Endothelial cell of umbilical vein (primary cell): ENCODE measurements around the gene CAMK2D. TPM values are rescaled to one million over a fixed set of nuclear protein-coding genes. Genes with fewer than 3 reads are reported as not detected.

Experiments used
- BruUV-seq: library from RNA; stranded (reverse); fragments of 400-500 nt; replicated peaks from 2 replicates; lab custom pipeline; 2021; lab: Mats Ljungman, UMichigan
- CTCF ChIA-PET: fragments of 300-600, 350-600 bp; sonication (Branson Sonifier 250); formaldehyde crosslinking; loops from one replicate; lab custom pipeline; 2021; ENCODE audit warnings: antibody characterized with exemption, inconsistent platforms; lab: Charles Lee
- POLR2A ChIA-PET: fragments of 300-600, 350-600 bp; sonication (Branson Sonifier 250); formaldehyde crosslinking; loops from one replicate; lab custom pipeline; 2021; ENCODE audit warnings: antibody characterized with exemption, inconsistent platforms; lab: Charles Lee
- DNase-seq: peaks from one replicate; pipeline ENCODE4 v3.0.0-alpha.2; 2011; ENCODE audit warnings: low read depth, low spot score
- FAIRE-seq: peaks from 2 replicates; lab custom pipeline; 2011; peaks lifted over from hg19 to GRCh38; lab: Jason Lieb, UNC
- H2AFZ ChIP-seq: 2 replicates; pipeline ENCODE4 v1.6.0; 2012; ENCODE audit warnings: low read depth, low read length, control low read depth, inconsistent platforms
- H3K27ac ChIP-seq: 2 replicates; pipeline ENCODE4 v1.5.1; 2011; ENCODE audit warnings: low read depth, mild to moderate bottlenecking, control low read depth, low read length, moderate library complexity; ENCODE audit not compliant: insufficient read depth
- H3K27me3 ChIP-seq, 2 experiments: 2 replicates each; pipeline versions ENCODE4 v1.6.0 to v1.6.1; 2011; ENCODE audit warnings: low read length in 2 of 2, mixed read lengths in 1 of 2; ENCODE audit not compliant: control insufficient read depth in 2 of 2, insufficient read depth in 2 of 2
- H3K36me3 ChIP-seq, 2 experiments: 2 replicates in 1 of 2; 3 replicates in 1 of 2; pipeline ENCODE4 v1.5.1; 2011; ENCODE audit warnings: low read length in 2 of 2, mild to moderate bottlenecking in 1 of 2, moderate library complexity in 1 of 2; ENCODE audit not compliant: control insufficient read depth in 2 of 2, insufficient read depth in 2 of 2; ENCODE audit errors: extremely low read depth in 1 of 2
- H3K4me1 ChIP-seq: 3 replicates; pipeline ENCODE4 v1.5.1; 2011; ENCODE audit warnings: mild to moderate bottlenecking, low read length; ENCODE audit not compliant: control insufficient read depth, insufficient read depth; ENCODE audit errors: extremely low read depth
- H3K4me2 ChIP-seq: 2 replicates; pipeline ENCODE4 v1.6.1; 2011; ENCODE audit warnings: low read length, control low read depth, mixed read lengths; ENCODE audit not compliant: insufficient read depth
- H3K4me3 ChIP-seq, 3 experiments: fragments of 200-600 bp in 1 of 3; sonication (generic), shearing (Covaris generic) in 1 of 3; replicated peaks in 1 of 3; 2 replicates each; pipeline ENCODE4 v1.5.1; 2011 to 2016; ENCODE audit warnings: control low read depth in 3 of 3, low read length in 3 of 3, mild to moderate bottlenecking in 2 of 3, inconsistent platforms in 1 of 3, low read depth in 1 of 3, moderate library complexity in 1 of 3; ENCODE audit not compliant: insufficient read depth in 1 of 3
- H3K79me2 ChIP-seq: 2 replicates; pipeline ENCODE4 v1.6.0; 2012; ENCODE audit warnings: low read length, inconsistent platforms; ENCODE audit not compliant: control insufficient read depth, insufficient read depth
- H3K9ac ChIP-seq: replicated peaks from 2 replicates; pipeline ENCODE3; 2011; ENCODE audit warnings: low read length, control low read depth; ENCODE audit not compliant: insufficient read depth; ENCODE audit errors: extremely low read depth
- H3K9me1 ChIP-seq: replicated peaks from 3 replicates; pipeline ENCODE4 v1.6.0; 2011; ENCODE audit warnings: mild to moderate bottlenecking, low read length; ENCODE audit not compliant: control insufficient read depth, insufficient read depth; ENCODE audit errors: extremely low read depth
- H3K9me3 ChIP-seq: replicated peaks from 2 replicates; pipeline ENCODE4 v1.5.1; 2012; ENCODE audit warnings: low read length, inconsistent platforms; ENCODE audit not compliant: control insufficient read depth, insufficient read depth
- H4K20me1 ChIP-seq: replicated peaks from 2 replicates; pipeline ENCODE3; 2011; ENCODE audit warnings: mild to moderate bottlenecking, low read length; ENCODE audit not compliant: control insufficient read depth, insufficient read depth; ENCODE audit errors: extremely low read depth
- CTCF ChIP-seq, 2 donors: IDR thresholded peaks; 1 replicate in 1 of 2; 2 replicates in 1 of 2; pipeline ENCODE4 v1.5.1; 2011; ENCODE audit warnings: low read length in 2 of 2, mild to moderate bottlenecking in 2 of 2, moderate library complexity in 2 of 2, control low read depth in 1 of 2, inconsistent platforms in 1 of 2, low read depth in 1 of 2; ENCODE audit not compliant: insufficient read depth in 1 of 2; ENCODE audit errors: extremely low read depth in 1 of 2
- EZH2 ChIP-seq: IDR thresholded peaks from 2 replicates; pipeline ENCODE4 v1.6.1; 2012; ENCODE audit warnings: borderline replicate concordance, low read depth, mild to moderate bottlenecking, moderate library complexity, low read length, inconsistent platforms; ENCODE audit not compliant: severe bottlenecking
- FOS ChIP-seq: IDR thresholded peaks from 2 replicates; pipeline ENCODE4 v1.6.1; 2011; ENCODE audit warnings: mild to moderate bottlenecking, low read length, moderate library complexity, borderline replicate concordance; ENCODE audit not compliant: insufficient read depth
- GATA2 ChIP-seq: IDR thresholded peaks from 2 replicates; pipeline ENCODE4 v1.7.0; 2011; ENCODE audit warnings: low read depth, mild to moderate bottlenecking, moderate library complexity, mixed read lengths, low read length; ENCODE audit not compliant: insufficient read length, insufficient read depth
- JUN ChIP-seq: IDR thresholded peaks from 2 replicates; pipeline ENCODE4 v1.6.1; 2011; ENCODE audit warnings: borderline replicate concordance, low read depth; ENCODE audit not compliant: insufficient read length, insufficient read depth
- MAX ChIP-seq: IDR thresholded peaks from 2 replicates; pipeline ENCODE4 v1.6.1; 2011; ENCODE audit not compliant: insufficient read depth, insufficient read length
- MYC ChIP-seq: IDR thresholded peaks from one replicate; pipeline ENCODE4 v1.6.1; 2011; ENCODE audit warnings: mild to moderate bottlenecking, low read depth, low read length
- POLR2A ChIP-seq: IDR thresholded peaks from 2 replicates; pipeline ENCODE4 v1.6.1; 2012; ENCODE audit warnings: low read depth, mild to moderate bottlenecking, control low read depth, low read length
- POLR2AphosphoS5 ChIP-seq: IDR thresholded peaks from 2 replicates; pipeline ENCODE4 v1.6.1; 2012; ENCODE audit warnings: low read depth, mild to moderate bottlenecking, control low read depth, low read length, moderate library complexity; ENCODE audit not compliant: insufficient read depth
- dilution Hi-C: fragments of 300-500 bp; cut with MboI; formaldehyde crosslinking; loops from one replicate; pipeline ENCODE4 v1.15.0; 2019; ENCODE audit warnings: low sequenced_read_pairs; ENCODE audit not compliant: extremely low pct_ligation_motif_present
- intact Hi-C: fragments of 100-400 bp; cut with micrococcal nuclease; formaldehyde crosslinking; loops from one replicate; pipeline ENCODE4 v1.10.0; 2022
- polyA plus RNA-seq, 4 experiments: library from polyadenylated mRNA; depleted of rRNA in 3 of 4; stranded (reverse) in 3 of 4; unstranded in 1 of 4; fragments of >200 nt; gene quantifications; 2 replicates each; pipeline versions ENCODE4 v1.2.1 to v1.2.3, GENCODE V29; 2011 to 2012; ENCODE audit warnings: missing spikeins in 1 of 4
- total RNA-seq: library from RNA; stranded (reverse); gene quantifications from 2 replicates; pipeline ENCODE4 v1.2.3, GENCODE V29; 2021

Gene CAMK2D
- total and polyA plus RNA-seq, 2 donors (not counting 3 experiments of a cell fraction or from before 2014, with no cell fraction given), result 10.4 to 30.7 TPM

DNA sequence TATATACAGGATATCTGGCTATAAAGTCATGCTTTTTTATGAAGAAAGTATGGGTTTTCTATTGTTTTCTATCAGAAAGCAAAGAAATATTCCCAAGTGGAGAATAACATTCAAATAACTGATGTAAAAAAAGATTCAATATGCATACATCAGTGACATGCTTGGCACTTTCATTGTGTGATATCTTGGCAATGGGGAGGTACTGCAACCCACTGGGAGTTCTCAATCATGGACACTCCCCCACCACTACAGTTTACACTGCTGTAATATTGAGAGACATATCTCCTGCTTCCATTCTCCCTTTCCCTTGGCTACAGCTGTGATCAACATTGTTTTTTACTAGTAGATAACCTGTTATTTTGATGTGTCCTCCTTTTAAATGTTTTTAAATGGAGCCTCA is 257.8 kb downstream of the CAMK2D start:
- Histone ChIP-seq H3K27ac (no peak overlapping the region), H3K27me3 (no peaks in the 10 kb centered on the region), H3K36me3 (peaks cover 0 to 5% of the 10 kb centered on the region in 2 experiments), H3K79me2 (no peaks in the 10 kb centered on the region), H3K9me1 (no peaks in the 10 kb centered on the region), H4K20me1 (no peaks in the 10 kb centered on the region), H3K4me2 (no peak overlapping the region), H3K9me3 (no peaks in the 10 kb centered on the region), H3K4me3 (no peak overlapping the region), H2AFZ (no peak overlapping the region), H3K4me1 (no peaks in the 10 kb centered on the region), H3K9ac (no peak overlapping the region)
- intact Hi-C loops (no loop called here), dilution Hi-C loops (no loop called here)
- DNase-seq (no peak), FAIRE-seq (no peak)
- no peak for TF ChIP-seq CTCF (IDR thresholded peaks at IDR 0.05; ENCODE audit: extremely low read depth in 1 of 2, insufficient read depth in 1 of 2, low read depth in 1 of 2, low read length in 2 of 2)
- no peak for TF ChIP-seq FOS
- TF ChIP-seq JUN, result no peak
- TF ChIP-seq POLR2A, result no peak
- no peak for TF ChIP-seq GATA2
- TF ChIP-seq MAX, result no peak
- TF ChIP-seq EZH2, result no peak
- no peak for TF ChIP-seq MYC
- no peak for TF ChIP-seq POLR2AphosphoS5
- BruUV-seq, result no TSS peak
- POLR2A ChIA-PET, result no interaction called here
- CTCF ChIA-PET, result no interaction called here
